OCI-LY7 (cell line): Measurements from ENCODE around the gene TFEB. TPM values are rescaled to one million over a fixed set of nuclear protein-coding genes. Genes with fewer than 3 reads are reported as not detected.

Experiments
- BruUV-seq: library from RNA; stranded (reverse); fragments of 400-500 nt; replicated peaks from 2 replicates; lab custom pipeline; 2021; lab: Mats Ljungman, UMichigan
- CTCF ChIA-PET: fragments of 300-600 bp; sonication (Branson Sonifier 250); formaldehyde crosslinking; loops from one replicate; lab custom pipeline; 2022; ENCODE audit warnings: antibody characterized with exemption; ENCODE audit not compliant: unreplicated experiment; lab: Charles Lee
- POLR2A ChIA-PET: fragments of 300-600 bp; sonication (Branson Sonifier 250); formaldehyde crosslinking; loops from one replicate; lab custom pipeline; 2022; ENCODE audit warnings: antibody characterized with exemption; lab: Charles Lee
- DNase-seq: peaks from one replicate; pipeline ENCODE4 v3.0.0-alpha.2; 2015; ENCODE audit warnings: low spot score
- H2AFZ ChIP-seq: fragments of 200-600 bp; sonication (generic), shearing (Covaris generic); 2 replicates; pipeline ENCODE4 v1.6.1; 2014; ENCODE audit warnings: mild to moderate bottlenecking, antibody characterized with exemption, low read length, moderate library complexity
- H3K27ac ChIP-seq: fragments of 200-600 bp; sonication (generic); 2 replicates; pipeline ENCODE4 v1.5.1; 2014; ENCODE audit warnings: mixed run types, low read depth, mild to moderate bottlenecking, moderate library complexity, low read length, inconsistent platforms; ENCODE audit not compliant: poor library complexity, severe bottlenecking
- H3K36me3 ChIP-seq: fragments of 200-600 bp; sonication (generic); 2 replicates; pipeline ENCODE4 v1.6.1; 2014; ENCODE audit warnings: mild to moderate bottlenecking, antibody characterized with exemption, low read length, moderate library complexity, mixed read lengths; ENCODE audit not compliant: insufficient read depth
- H3K4me1 ChIP-seq: fragments of 200-600 bp; sonication (generic); 2 replicates; pipeline ENCODE4 v1.5.1; 2014; ENCODE audit warnings: mild to moderate bottlenecking, low read length; ENCODE audit not compliant: insufficient read depth, poor library complexity, severe bottlenecking
- H3K4me2 ChIP-seq: fragments of 200-600 bp; sonication (generic); 2 replicates; pipeline ENCODE4 v1.6.1; 2014; ENCODE audit warnings: mild to moderate bottlenecking, low read length
- H3K4me3 ChIP-seq: fragments of 200-600 bp; sonication (generic); 2 replicates; pipeline ENCODE4 v1.5.1; 2014; ENCODE audit warnings: mild to moderate bottlenecking, low read depth, low read length; ENCODE audit not compliant: poor library complexity, severe bottlenecking
- H3K79me2 ChIP-seq: fragments of 200-600 bp; sonication (generic); 2 replicates; pipeline ENCODE4 v1.6.1; 2016; ENCODE audit warnings: low read depth, mild to moderate bottlenecking, low read length, moderate library complexity, mixed read lengths; ENCODE audit not compliant: insufficient read depth
- H3K9me2 ChIP-seq: fragments of 200-600 bp; sonication (generic); 2 replicates; pipeline ENCODE4 v1.6.1; 2016; ENCODE audit warnings: mild to moderate bottlenecking, low read length, mixed read lengths; ENCODE audit not compliant: insufficient read depth
- H3K9me3 ChIP-seq: fragments of 200-600 bp; sonication (generic); 2 replicates; pipeline ENCODE4 v1.6.1; 2014; ENCODE audit warnings: mild to moderate bottlenecking, mixed run types, low read length, mixed read lengths
- H4K20me1 ChIP-seq: fragments of 200-600 bp; sonication (generic); 2 replicates; pipeline ENCODE4 v1.6.1; 2014; ENCODE audit warnings: mild to moderate bottlenecking, antibody characterized with exemption, low read length, moderate library complexity, mixed read lengths; ENCODE audit not compliant: insufficient read depth
- EZH2phosphoT487 ChIP-seq: fragments of 200-600 bp; sonication (generic); IDR thresholded peaks from 2 replicates; pipeline ENCODE4 v1.6.1; 2018; ENCODE audit warnings: low read depth, borderline replicate concordance, mild to moderate bottlenecking, mixed run types, antibody characterized with exemption, low read length, moderate library complexity, mixed read lengths
- intact Hi-C: fragments of 100-400 bp; cut with micrococcal nuclease; formaldehyde crosslinking; loops from one replicate; pipeline ENCODE4 v1.10.0; 2022; ENCODE audit not compliant: unreplicated experiment
- total RNA-seq, 2 experiments: library from RNA; depleted of rRNA in 1 of 2; stranded (reverse); fragments of >200 nt in 1 of 2; shearing (Covaris generic) in 1 of 2; gene quantifications; 2 replicates each; pipeline ENCODE4 v1.2.3, GENCODE V29; 2014 to 2022
- TF ChIP-seq, protein P1 (sequence below): fragments of 200-600 bp; sonication (generic); conservative IDR thresholded peaks from 2 replicates; pipeline ENCODE4 v1.5.1; 2014; ENCODE audit warnings: mild to moderate bottlenecking, antibody characterized with exemption, low read length, moderate library complexity, mixed read lengths

Gene TFEB
- total RNA-seq, 2 experiments from 2014 or later, result 36.8 to 60.0 TPM

DNA sequence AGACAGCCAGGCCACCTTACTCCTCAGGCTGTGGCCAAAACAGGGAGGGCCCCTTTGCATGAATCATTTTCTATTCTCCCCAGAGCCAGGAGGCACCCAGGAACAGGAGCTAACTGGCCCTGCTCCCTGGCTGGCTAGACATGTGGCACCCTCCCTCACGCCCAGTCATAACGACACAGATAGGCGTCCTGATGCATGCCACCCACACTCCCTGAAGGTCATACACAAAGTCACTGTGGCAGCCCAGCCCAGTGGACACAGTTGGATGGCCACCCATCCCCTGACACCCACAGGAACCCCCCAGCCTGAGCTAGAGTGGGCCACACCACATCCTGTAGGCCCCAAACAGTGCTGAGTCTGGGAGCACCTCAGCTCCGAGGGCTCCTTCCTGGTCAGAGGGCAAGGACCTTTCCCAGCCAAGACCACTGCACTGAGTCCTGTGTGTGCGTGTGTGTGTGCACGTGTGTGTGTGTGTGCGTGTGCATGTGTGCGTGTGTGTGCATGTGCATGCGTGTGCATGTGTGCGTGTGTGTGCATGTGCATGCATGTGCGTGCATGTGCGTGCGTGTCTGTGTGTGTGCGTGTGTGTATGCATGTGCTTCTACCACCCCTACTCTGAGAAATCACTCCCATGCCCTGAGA lies 21.6 kb downstream of the TFEB start:
- H3K36me3 ChIP-seq, result peaks cover 17% of the 10 kb centered on the region
- no peak for TF ChIP-seq EZH2phosphoT487
- TF ChIP-seq, protein P1, sequence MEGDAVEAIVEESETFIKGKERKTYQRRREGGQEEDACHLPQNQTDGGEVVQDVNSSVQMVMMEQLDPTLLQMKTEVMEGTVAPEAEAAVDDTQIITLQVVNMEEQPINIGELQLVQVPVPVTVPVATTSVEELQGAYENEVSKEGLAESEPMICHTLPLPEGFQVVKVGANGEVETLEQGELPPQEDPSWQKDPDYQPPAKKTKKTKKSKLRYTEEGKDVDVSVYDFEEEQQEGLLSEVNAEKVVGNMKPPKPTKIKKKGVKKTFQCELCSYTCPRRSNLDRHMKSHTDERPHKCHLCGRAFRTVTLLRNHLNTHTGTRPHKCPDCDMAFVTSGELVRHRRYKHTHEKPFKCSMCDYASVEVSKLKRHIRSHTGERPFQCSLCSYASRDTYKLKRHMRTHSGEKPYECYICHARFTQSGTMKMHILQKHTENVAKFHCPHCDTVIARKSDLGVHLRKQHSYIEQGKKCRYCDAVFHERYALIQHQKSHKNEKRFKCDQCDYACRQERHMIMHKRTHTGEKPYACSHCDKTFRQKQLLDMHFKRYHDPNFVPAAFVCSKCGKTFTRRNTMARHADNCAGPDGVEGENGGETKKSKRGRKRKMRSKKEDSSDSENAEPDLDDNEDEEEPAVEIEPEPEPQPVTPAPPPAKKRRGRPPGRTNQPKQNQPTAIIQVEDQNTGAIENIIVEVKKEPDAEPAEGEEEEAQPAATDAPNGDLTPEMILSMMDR, result no peak
- no peak for DNase-seq
- CTCF ChIA-PET, result no interaction called here
- H3K4me1 ChIP-seq, result peaks cover 56% of the 10 kb centered on the region
- BruUV-seq, result no TSS peak
- H4K20me1 ChIP-seq, result no peaks in the 10 kb centered on the region; the same call in 1 of the 2 replicates
- no peaks in the 10 kb centered on the region for H3K9me3 ChIP-seq
- no peak overlapping the region for H2AFZ ChIP-seq
- no peaks in the 10 kb centered on the region for H3K9me2 ChIP-seq
- POLR2A ChIA-PET, result no interaction called here
- peaks cover 33% of the 10 kb centered on the region; the same call in 1 of the 2 replicates for H3K79me2 ChIP-seq
- intact Hi-C loops, result no loop called here
- H3K4me3 ChIP-seq, result no peak overlapping the region
- H3K27ac ChIP-seq, result no peak overlapping the region
- H3K4me2 ChIP-seq, result no peak overlapping the region

DNA sequence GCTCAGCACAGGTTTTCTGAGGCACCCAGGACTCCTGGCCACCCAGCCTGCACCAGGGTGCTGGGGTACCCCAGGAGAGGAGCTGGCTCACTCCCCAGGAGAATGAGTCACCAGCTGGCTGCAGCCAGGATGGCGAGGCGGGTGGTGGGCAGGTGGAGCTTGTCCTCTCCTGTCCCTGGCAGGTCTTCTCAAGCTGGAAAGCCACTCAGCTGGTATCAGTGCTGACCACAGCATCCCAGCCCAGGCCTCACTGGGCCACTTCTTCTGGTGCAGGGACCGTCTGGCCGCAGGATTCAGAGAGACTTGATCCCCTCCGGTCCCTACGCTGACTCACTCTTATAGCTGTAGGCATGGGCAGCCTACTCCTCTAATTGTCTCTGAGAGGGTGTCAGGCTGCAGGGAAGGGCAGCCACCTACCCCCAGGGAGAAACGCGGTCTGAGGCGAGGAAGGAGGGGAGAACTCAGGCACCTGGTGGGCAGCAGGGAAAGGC lies 22.2 kb downstream of the TFEB start:
- Histone ChIP-seq H3K4me1 (peaks cover 56% of the 10 kb centered on the region), H3K9me3 (no peaks in the 10 kb centered on the region), H3K79me2 (peaks cover 32% of the 10 kb centered on the region; the same call in 1 of the 2 replicates), H3K9me2 (no peaks in the 10 kb centered on the region), H2AFZ (no peak overlapping the region), H3K4me2 (no peak overlapping the region), H3K4me3 (no peak overlapping the region), H3K36me3 (peaks cover 22% of the 10 kb centered on the region), H3K27ac (no peak overlapping the region), H4K20me1 (no peaks in the 10 kb centered on the region; the same call in 1 of the 2 replicates)
- TF ChIP-seq, protein P1, result no peak
- TF ChIP-seq EZH2phosphoT487, result no peak
- ChIA-PET POLR2A (no interaction called here), CTCF (no interaction called here)
- DNase-seq, result no peak
- intact Hi-C loops, result no loop called here
- no TSS peak for BruUV-seq

DNA sequence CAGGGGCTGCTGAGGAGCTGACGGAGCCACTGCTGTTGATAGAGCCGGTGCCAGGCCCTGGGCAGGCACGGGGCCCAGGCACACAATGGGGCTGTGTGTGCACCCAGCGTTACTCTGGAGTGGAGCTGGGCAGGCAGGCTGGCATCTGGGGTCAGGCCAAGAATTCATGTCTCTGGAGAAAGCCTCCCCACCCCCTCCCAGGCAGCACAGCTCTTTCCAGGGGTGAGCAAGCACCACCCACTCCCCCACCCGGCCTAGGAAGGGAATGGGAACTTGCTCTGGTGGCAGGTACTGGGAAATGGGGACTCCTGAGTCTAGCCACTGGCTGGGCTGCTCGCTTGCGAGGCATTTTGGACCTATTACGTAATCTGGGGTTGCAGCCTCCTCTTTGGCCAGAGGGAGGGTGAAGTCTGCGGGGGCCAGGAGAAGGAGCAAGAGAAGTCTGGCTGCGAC lies 22.7 kb downstream of the TFEB start:
- peaks cover 56% of the 10 kb centered on the region for H3K4me1 ChIP-seq
- no peak overlapping the region for H3K4me2 ChIP-seq
- TF ChIP-seq EZH2phosphoT487, result no peak
- TF ChIP-seq, protein P1, result no peak
- no peaks in the 10 kb centered on the region for H3K9me2 ChIP-seq
- H4K20me1 ChIP-seq, result no peaks in the 10 kb centered on the region
- no peak overlapping the region for H2AFZ ChIP-seq
- DNase-seq, result no peak
- no peaks in the 10 kb centered on the region for H3K9me3 ChIP-seq
- H3K36me3 ChIP-seq, result peaks cover 23% of the 10 kb centered on the region
- no peak overlapping the region for H3K4me3 ChIP-seq
- no TSS peak for BruUV-seq
- POLR2A ChIA-PET, result no interaction called here
- peaks cover 27% of the 10 kb centered on the region; the same call in 1 of the 2 replicates for H3K79me2 ChIP-seq
- no peak overlapping the region for H3K27ac ChIP-seq
- CTCF ChIA-PET, result no interaction called here
- intact Hi-C loops, result no loop called here
